DOHH2 (cell line): ENCODE measurements around the gene PSMB2.

Experiments
- H3F3A ChIP-seq: fragments of 200-600 bp; sonication (generic), shearing (Covaris generic); 2 replicates; pipeline ENCODE4 v1.6.0; 2016; ENCODE audit warnings: antibody characterized with exemption, mild to moderate bottlenecking; ENCODE audit not compliant: control insufficient read depth, insufficient read depth
- H3K27ac ChIP-seq: fragments of 200-600 bp; sonication (generic); 2 replicates; pipeline ENCODE4 v1.5.1; 2014; ENCODE audit warnings: low read depth, mild to moderate bottlenecking, low read length, moderate library complexity
- H3K27me3 ChIP-seq: fragments of 200-600 bp; sonication (generic); 2 replicates; pipeline ENCODE4 v1.6.1; 2014; ENCODE audit warnings: mild to moderate bottlenecking, low read length, mixed read lengths; ENCODE audit not compliant: control insufficient read depth
- H3K36me3 ChIP-seq: fragments of 200-600 bp; sonication (generic); 2 replicates; pipeline ENCODE4 v1.6.1; 2014; ENCODE audit warnings: mild to moderate bottlenecking, low read length, moderate library complexity, mixed read lengths; ENCODE audit not compliant: control insufficient read depth
- H3K4me1 ChIP-seq: fragments of 200-600 bp; sonication (generic); 2 replicates; pipeline ENCODE4 v1.6.1; 2014; ENCODE audit warnings: mild to moderate bottlenecking, low read length, mixed read lengths; ENCODE audit not compliant: control insufficient read depth
- H3K4me2 ChIP-seq: fragments of 200-600 bp; sonication (generic); 2 replicates; pipeline ENCODE4 v1.6.0; 2014; ENCODE audit warnings: mild to moderate bottlenecking, low read length, moderate library complexity
- H3K4me3 ChIP-seq: fragments of 200-600 bp; sonication (generic); 2 replicates; pipeline ENCODE4 v1.5.1; 2014; ENCODE audit warnings: mild to moderate bottlenecking, low read length, mixed read lengths
- H3K79me2 ChIP-seq: fragments of 200-600 bp; sonication (generic); 2 replicates; pipeline ENCODE4 v1.6.1; 2014; ENCODE audit warnings: mild to moderate bottlenecking, low read length, mixed read lengths; ENCODE audit not compliant: control insufficient read depth
- H3K9me2 ChIP-seq: fragments of 200-600 bp; sonication (generic); replicated peaks from 2 replicates; pipeline ENCODE4 v1.6.1; 2014; ENCODE audit warnings: mild to moderate bottlenecking, low read length, mixed read lengths; ENCODE audit not compliant: control insufficient read depth
- H3K9me3 ChIP-seq: fragments of 200-600 bp; sonication (generic); 2 replicates; pipeline ENCODE4 v1.6.1; 2014; ENCODE audit warnings: antibody characterized with exemption, low read length, mixed read lengths; ENCODE audit not compliant: control insufficient read depth, insufficient read depth
- H4K20me1 ChIP-seq: fragments of 200-600 bp; sonication (generic); 2 replicates; pipeline ENCODE4 v1.6.0; 2014; ENCODE audit warnings: low read depth, mild to moderate bottlenecking, antibody characterized with exemption, low read length, moderate library complexity; ENCODE audit not compliant: control insufficient read depth, insufficient read depth
- CTCF ChIP-seq: fragments of 200-600 bp; sonication (generic); IDR thresholded peaks from one replicate; pipeline ENCODE4 v1.5.1; 2014; ENCODE audit warnings: antibody characterized with exemption, mild to moderate bottlenecking, low read depth, low read length; ENCODE audit not compliant: poor library complexity, severe bottlenecking
- EZH2phosphoT487 ChIP-seq: fragments of 200-600 bp; sonication (generic); IDR thresholded peaks from 2 replicates; pipeline ENCODE4 v1.6.1; 2017; ENCODE audit warnings: borderline replicate concordance, mild to moderate bottlenecking, antibody characterized with exemption, low read length, moderate library complexity, mixed read lengths

PSMB2 gene

GRCh38 chr1:35559317-35559944, 81.9 kb downstream of the PSMB2 start:
- peaks cover 14% of the 10 kb centered on the region for H3K36me3 ChIP-seq
- H3K9me2 ChIP-seq = no peaks in the 10 kb centered on the region
- peak overlapping the region; percentile 94; the same call in 1 of the 2 replicates for H3K4me2 ChIP-seq
- H3K27me3 ChIP-seq = no peaks in the 10 kb centered on the region
- peaks cover 5% of the 10 kb centered on the region; the same call in 1 of the 2 replicates for H3F3A ChIP-seq
- no peak overlapping the region for H3K4me3 ChIP-seq
- H3K79me2 ChIP-seq = peaks cover 33% of the 10 kb centered on the region
- H3K27ac ChIP-seq = no peak overlapping the region
- no peaks in the 10 kb centered on the region for H3K9me3 ChIP-seq
- H3K4me1 ChIP-seq = peaks cover 27% of the 10 kb centered on the region
- TF ChIP-seq CTCF = no peak
- TF ChIP-seq EZH2phosphoT487 = no peak
- no peaks in the 10 kb centered on the region for H4K20me1 ChIP-seq

GRCh38 chr1:35558374-35559316, 82.7 kb downstream of the PSMB2 start:
- peak overlapping the region; percentile 96 for H3K4me3 ChIP-seq
- peak overlapping the region; percentile 94 for H3K4me2 ChIP-seq
- H3K4me1 ChIP-seq = peaks cover 27% of the 10 kb centered on the region
- H3K9me3 ChIP-seq = no peaks in the 10 kb centered on the region
- no peaks in the 10 kb centered on the region for H4K20me1 ChIP-seq
- no peak for TF ChIP-seq CTCF
- no peak for TF ChIP-seq EZH2phosphoT487
- peaks cover 16% of the 10 kb centered on the region for H3K36me3 ChIP-seq
- H3F3A ChIP-seq = peaks cover 5% of the 10 kb centered on the region
- H3K9me2 ChIP-seq = no peaks in the 10 kb centered on the region
- no peaks in the 10 kb centered on the region for H3K27me3 ChIP-seq
- peaks cover 33% of the 10 kb centered on the region for H3K79me2 ChIP-seq
- peak overlapping the region; percentile 14; the same call in 1 of the 2 replicates for H3K27ac ChIP-seq

DNA sequence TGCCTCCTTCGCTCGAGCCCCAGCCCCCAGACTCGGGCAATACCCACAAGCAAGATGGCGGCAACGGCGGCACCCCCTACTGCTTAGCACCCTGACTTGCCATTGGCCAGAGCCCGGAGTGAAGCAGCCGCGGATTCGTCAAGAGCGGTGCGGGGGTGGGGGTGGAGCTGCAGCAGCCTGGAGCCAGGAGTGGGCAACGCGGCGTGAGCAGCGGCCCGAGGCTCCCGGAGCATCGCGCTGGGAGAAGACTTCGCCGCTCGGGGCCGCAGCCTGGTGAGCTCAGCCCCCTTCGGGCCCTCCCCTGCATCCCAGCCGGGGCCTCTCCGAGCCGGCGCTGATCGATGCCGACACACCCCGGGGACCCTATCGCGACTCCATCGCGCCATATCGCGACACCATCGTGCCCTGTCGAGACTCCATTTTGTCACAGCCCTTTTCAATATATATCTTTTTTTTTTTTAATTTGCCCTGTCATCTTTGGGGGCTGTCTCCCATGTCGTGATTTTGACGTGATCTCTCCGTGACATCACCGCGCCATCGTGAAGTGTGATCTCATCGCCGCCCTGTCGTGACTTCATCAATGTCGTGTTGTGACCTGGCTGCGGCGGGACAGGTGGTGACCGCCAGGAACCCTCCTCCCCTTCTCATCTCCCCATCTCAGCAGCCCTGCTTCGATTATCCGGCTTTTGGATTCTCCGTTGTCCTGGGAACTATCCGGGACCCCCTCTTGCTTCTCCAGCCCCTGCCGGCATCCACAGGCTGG, 83.5 kb downstream of the PSMB2 start, which contains the start of gene NCDN:
Gene NCDN, plus strand, starts transcription at position 189 of the 763 bp plus-strand sequence. Its CDS starts 392 bp downstream, at position 581.
- H3K4me3 ChIP-seq = peak within 1 kb of the TSS; percentile 96
- peak within 1 kb of the TSS; percentile 94 for H3K4me2 ChIP-seq
- H3K9me3 ChIP-seq = no peaks in the 10 kb centered on the region
- peak within 1 kb of the TSS; percentile 64 for H3K27ac ChIP-seq
- H3K4me1 ChIP-seq = peaks cover 27% of the 10 kb centered on the region
- H3K27me3 ChIP-seq = no peaks in the 10 kb centered on the region
- no peaks in the 10 kb centered on the region for H4K20me1 ChIP-seq
- H3F3A ChIP-seq = peaks cover 5% of the 10 kb centered on the region
- H3K9me2 ChIP-seq = no peaks in the 10 kb centered on the region
- peaks cover 21% of the 10 kb centered on the region for H3K36me3 ChIP-seq
- TF ChIP-seq EZH2phosphoT487 = no peak
- peak; percentile 10 for TF ChIP-seq CTCF
- H3K79me2 ChIP-seq = peaks cover 33% of the 10 kb centered on the region
